Gastrocnemius medialis (tissue), 4 donors: ENCODE data around the gene ATXN7. TPM values are rescaled to one million over a fixed set of nuclear protein-coding genes. Genes with fewer than 3 reads are reported as not detected.
A peak's percentile ranks its signal among the peaks of the same experiment; 100 is the strongest.

Experiments used
- ATAC-seq, 2 donors: fragments of 150-250 bp; one replicate each; pipeline ENCODE4 v1.9.1; 2016
- DNase-seq, 2 donors: peaks; one replicate each; pipeline ENCODE4 v3.0.0-alpha.2; 2019
- H3K27ac ChIP-seq, 4 donors: fragments of 200-600 bp; sonication (generic); 1 replicate in 1 of 4; 2 replicates in 3 of 4; pipeline ENCODE4 v1.5.1; 2016 to 2018; ENCODE audit warnings: mild to moderate bottlenecking in 2 of 4, moderate library complexity in 1 of 4
- H3K27me3 ChIP-seq, 3 donors: fragments of 200-600 bp; sonication (generic) in 2 of 3; 1 replicate in 1 of 3; 2 replicates in 2 of 3; pipeline versions ENCODE4 v1.5.1 to v1.6.0; 2016 to 2019; ENCODE audit warnings: mild to moderate bottlenecking in 1 of 3, moderate library complexity in 1 of 3
- H3K36me3 ChIP-seq, 2 donors: fragments of 200-600 bp; sonication (generic) in 1 of 2; one replicate each; pipeline ENCODE4 v1.5.1; 2017 to 2018
- H3K4me1 ChIP-seq, 2 donors: fragments of 200-600 bp; sonication (generic) in 1 of 2; one replicate each; pipeline ENCODE4 v1.5.1; 2016 to 2017; ENCODE audit warnings: mild to moderate bottlenecking in 2 of 2
- H3K4me3 ChIP-seq, 4 donors: fragments of 200-600 bp; sonication (generic) in 3 of 4; 1 replicate in 1 of 4; 2 replicates in 3 of 4; pipeline ENCODE4 v1.5.1; 2016 to 2019; ENCODE audit warnings: mild to moderate bottlenecking in 2 of 4
- H3K9me3 ChIP-seq, 3 donors: fragments of 200-600 bp; sonication (generic) in 2 of 3; 1 replicate in 1 of 3; 2 replicates in 2 of 3; pipeline ENCODE4 v1.5.1; 2016 to 2019
- CTCF ChIP-seq, 5 experiments: fragments of 450-650 bp in 3 of 5; fragments of 200-600 bp in 2 of 5; sonication (generic) in 2 of 5; IDR thresholded peaks in 4 of 5; conservative IDR thresholded peaks in 1 of 5; 1 replicate in 4 of 5; 2 replicates in 1 of 5; pipeline ENCODE4 v1.5.1; 2016 to 2019; ENCODE audit warnings: antibody characterized with exemption in 5 of 5, mild to moderate bottlenecking in 3 of 5, moderate library complexity in 3 of 5
- POLR2A ChIP-seq, 2 donors: fragments of 450-650 bp; IDR thresholded peaks; one replicate each; pipeline ENCODE4 v1.6.1; 2017; ENCODE audit warnings: antibody characterized with exemption in 2 of 2, mild to moderate bottlenecking in 2 of 2, moderate library complexity in 2 of 2
- in situ Hi-C, 4 donors: fragments of 200-750 bp; cut with MboI; loops; one replicate each; pipeline versions ENCODE4 v1.15.0 to v1.8.0; 2017; ENCODE audit warnings: low sequenced_read_pairs in 4 of 4
- intact Hi-C: fragments of 100-400 bp; cut with DNase I; formaldehyde crosslinking; loops from one replicate; pipeline ENCODE4 v1.15.1; 2023; ENCODE audit warnings: low total_unique reads
- total RNA-seq, 4 donors: library from RNA; depleted of rRNA; stranded (reverse); fragments of >200 nt; gene quantifications; one replicate each; pipeline versions ENCODE4 v1.1.0 to v1.2.3, GENCODE V29; 2016

ATXN7 gene
- total RNA-seq, 4 donors from 2014 or later, result 14.5 to 27.4 (median 23.7) TPM

GRCh38 chr3:63862804-63863149 lies 890 bp upstream of the ATXN7 start:
- in situ Hi-C loops, result no loop called here
- H3K4me3 ChIP-seq, result peak overlapping the region; percentile 75 to 100 (median 99)
- no peak for DNase-seq
- H3K27ac ChIP-seq, result peak overlapping the region; percentile 89 to 96 (median 94)
- no peaks in the 10 kb centered on the region for H3K36me3 ChIP-seq
- no peaks in the 10 kb centered on the region for H3K9me3 ChIP-seq
- intact Hi-C loops, result loop anchor here (2.0 to 10.0 kb wide), 2 partner anchors 50 to 132 kb away; partner anchors contain the start of gene SCAANT1
- TF ChIP-seq CTCF (IDR thresholded peaks at IDR 0.05 in 4 of 5, conservative IDR thresholded peaks at IDR 0.05 in 1 of 5), result no peak
- no peak for TF ChIP-seq POLR2A (IDR thresholded peaks at IDR 0.05)
- peaks cover 10 to 20% of the 10 kb centered on the region in 2 donors for H3K4me1 ChIP-seq
- no peak for ATAC-seq
- no peaks in the 10 kb centered on the region for H3K27me3 ChIP-seq

- ATAC-seq, result peak; percentile 47 to 73
Observed at GRCh38 chr3:63864008-63864964, 619 bp downstream of the ATXN7 start.

GRCh38 chr3:63864965-63865327 lies 1.3 kb downstream of the ATXN7 start:
- Histone ChIP-seq H3K27me3 (no peaks in the 10 kb centered on the region), H3K4me1 (peaks cover 13 to 16% of the 10 kb centered on the region in 2 donors), H3K9me3 (no peaks in the 10 kb centered on the region), H3K27ac (peak overlapping the region; percentile 88 to 96 (median 92)), H3K36me3 (no peaks in the 10 kb centered on the region), H3K4me3 (peak overlapping the region; percentile 90 to 99 (median 94))
- ATAC-seq, result no peak
- in situ Hi-C loops, result loop anchor here in 1 of 4 donors (5.0 kb wide), 1 partner anchor 42 kb away; no protein-coding TSS in a partner anchor
- intact Hi-C loops, result loop anchor here (10.0 kb wide), 1 partner anchor 130 kb away; no protein-coding TSS in a partner anchor
- DNase-seq, result no peak
- TF ChIP-seq CTCF (IDR thresholded peaks at IDR 0.05 in 4 of 5, conservative IDR thresholded peaks at IDR 0.05 in 1 of 5) (no peak), POLR2A (IDR thresholded peaks at IDR 0.05) (no peak)

More at GRCh38 chr3:63864008-63864964, 619 bp downstream of the ATXN7 start:
- H3K4me1 ChIP-seq, result peaks cover 8 to 15% of the 10 kb centered on the region in 2 donors
- in situ Hi-C loops, result no loop called here
- peak overlapping the region; percentile 90 to 99 (median 94) for H3K4me3 ChIP-seq
- TF ChIP-seq POLR2A (IDR thresholded peaks at IDR 0.05), result no peak
- TF ChIP-seq CTCF (IDR thresholded peaks at IDR 0.05 in 4 of 5, conservative IDR thresholded peaks at IDR 0.05 in 1 of 5), result no peak
- DNase-seq, result peak in 1 of 2 donors; percentile 16
- intact Hi-C loops, result loop anchor here (10.0 kb wide), 1 partner anchor 131 kb away; no protein-coding TSS in a partner anchor
- no peaks in the 10 kb centered on the region for H3K9me3 ChIP-seq
- H3K27me3 ChIP-seq, result no peaks in the 10 kb centered on the region
- no peaks in the 10 kb centered on the region for H3K36me3 ChIP-seq
- H3K27ac ChIP-seq, result peak overlapping the region; percentile 88 to 96 (median 92)

GRCh38 chr3:63867225-63867624 lies 3.6 kb downstream of the ATXN7 start:
- in situ Hi-C loops, result loop anchor here in 1 of 4 donors (5.0 kb wide), 1 partner anchor 40 kb away; no protein-coding TSS in a partner anchor
- Histone ChIP-seq H3K36me3 (no peaks in the 10 kb centered on the region), H3K9me3 (no peaks in the 10 kb centered on the region), H3K4me3 (no peak overlapping the region), H3K27me3 (no peaks in the 10 kb centered on the region), H3K27ac (no peak overlapping the region), H3K4me1 (peaks cover 25 to 27% of the 10 kb centered on the region in 2 donors)
- intact Hi-C loops, result loop anchor here (10.0 kb wide), 1 partner anchor 128 kb away; no protein-coding TSS in a partner anchor
- ATAC-seq (no peak), DNase-seq (no peak)
- TF ChIP-seq CTCF (IDR thresholded peaks at IDR 0.05 in 4 of 5, conservative IDR thresholded peaks at IDR 0.05 in 1 of 5), result no peak
- TF ChIP-seq POLR2A (IDR thresholded peaks at IDR 0.05), result no peak
